ENCODE measurements around the gene DCAF8L1. TPM values are rescaled to one million over a fixed set of nuclear protein-coding genes. Genes with fewer than 3 reads are reported as not detected.

The DCAF8L1 gene
- total RNA-seq, 1 donor from 2014 or later: not detected

Other genes starting within 250 kb of the DCAF8L1 start
- gene MAGEB10, start 173.5 kb downstream of the DCAF8L1 start, total RNA-seq: not detected

Measured in mucosa of gallbladder (tissue), 1 donor.